HepG2 (cell line): ENCODE results near the gene CRISPLD2. TPM values are rescaled to one million over a fixed set of nuclear protein-coding genes. Genes with fewer than 3 reads are reported as not detected.

Source experiments
- ATAC-seq: fragments of 200-7000 bp; cut with Tn5 transposase; 3 replicates; pipeline ENCODE4 v1.9.1; 2020; ENCODE audit warnings: mild to moderate bottlenecking, moderate library complexity
- BruUV-seq: library from RNA; stranded (reverse); fragments of 400-500 nt; replicated peaks from 2 replicates; lab custom pipeline; 2021; lab: Mats Ljungman, UMichigan
- CTCF ChIA-PET: fragments of 300-600 bp; formaldehyde crosslinking; extraction: SDS; loops from one replicate; lab custom pipeline; 2021; ENCODE audit warnings: low total read pairs, inconsistent platforms, low intra/inter-chr PET ratio; lab: Yijun Ruan, JAX
- POLR2A ChIA-PET: fragments of 350-600 bp; sonication (Branson Sonifier 250); formaldehyde crosslinking; loops from one replicate; lab custom pipeline; 2020; ENCODE audit warnings: antibody characterized with exemption, inconsistent platforms; lab: Yijun Ruan, JAX
- DNase-seq: peaks from one replicate; pipeline ENCODE4 v3.0.0-alpha.2; 2015; ENCODE audit warnings: low spot score
- FAIRE-seq: peaks from 3 replicates; lab custom pipeline; 2011; peaks lifted over from hg19 to GRCh38; lab: Jason Lieb, UNC
- H2AFZ ChIP-seq: one replicate; pipeline ENCODE4 v1.6.1; 2011; ENCODE audit warnings: low read length, inconsistent platforms
- H3K27ac ChIP-seq: fragments of 300-600 bp; 3 replicates; pipeline ENCODE4 v1.8.0; 2011; ENCODE audit warnings: mixed run types, mild to moderate bottlenecking, mixed read lengths, low read length, inconsistent platforms; ENCODE audit not compliant: insufficient read depth; ENCODE audit errors: extremely low read length
- H3K27me3 ChIP-seq, 2 experiments: fragments of 200-600 bp in 1 of 2; 2 replicates in 1 of 2; 3 replicates in 1 of 2; pipeline versions ENCODE4 v1.6.0 to v1.8.0; 2011; ENCODE audit warnings: low read length in 2 of 2, mild to moderate bottlenecking in 2 of 2, moderate library complexity in 2 of 2, inconsistent platforms in 1 of 2; ENCODE audit not compliant: insufficient read depth in 2 of 2, control insufficient read depth in 1 of 2
- H3K36me3 ChIP-seq, 2 experiments: fragments of 200-600 bp in 1 of 2; replicated peaks in 1 of 2; 2 replicates in 1 of 2; 3 replicates in 1 of 2; pipeline versions ENCODE4 v1.5.1 to v1.8.0; 2011; ENCODE audit warnings: low read length in 2 of 2, inconsistent platforms in 1 of 2; ENCODE audit not compliant: insufficient read depth in 2 of 2, control insufficient read depth in 1 of 2
- H3K4me1 ChIP-seq: 2 replicates; pipeline ENCODE4 v1.5.1; 2012; ENCODE audit warnings: low read length, inconsistent platforms; ENCODE audit not compliant: insufficient read depth
- H3K4me2 ChIP-seq: 2 replicates; pipeline ENCODE4 v1.6.0; 2011; ENCODE audit warnings: low read depth, low read length, inconsistent platforms
- H3K4me3 ChIP-seq, 3 experiments: fragments of 200-600 bp in 1 of 3; sonication (generic), shearing (Covaris generic) in 1 of 3; replicated peaks in 1 of 3; 2 replicates each; pipeline ENCODE4 v1.5.1; 2011 to 2016; ENCODE audit warnings: low read length in 3 of 3, inconsistent platforms in 2 of 3, low read depth in 2 of 3, mild to moderate bottlenecking in 2 of 3, control low read depth in 1 of 3, mixed read lengths in 1 of 3; ENCODE audit not compliant: insufficient read depth in 1 of 3
- H3K79me2 ChIP-seq: one replicate; pipeline ENCODE4 v1.6.1; 2011; ENCODE audit warnings: low read length, inconsistent platforms; ENCODE audit not compliant: insufficient read depth
- H3K9ac ChIP-seq: 2 replicates; pipeline ENCODE4 v1.6.0; 2011; ENCODE audit warnings: mild to moderate bottlenecking, low read depth, low read length, inconsistent platforms; ENCODE audit not compliant: insufficient read depth
- H3K9me3 ChIP-seq: 2 replicates; pipeline ENCODE4 v1.5.1; 2012; ENCODE audit warnings: mild to moderate bottlenecking, low read length
- H4K20me1 ChIP-seq: 2 replicates; pipeline ENCODE4 v1.6.0; 2011; ENCODE audit warnings: inconsistent platforms, mild to moderate bottlenecking, low read length, moderate library complexity; ENCODE audit not compliant: insufficient read depth
- CREM ChIP-seq, 2 experiments: sonication (generic) in 1 of 2; formaldehyde crosslinking in 1 of 2; IDR thresholded peaks; 2 replicates each; pipeline versions ENCODE4 v1.4.0 to v1.6.1; 2016 to 2020; ENCODE audit warnings: antibody characterized with exemption in 1 of 2, mild to moderate bottlenecking in 1 of 2, missing genetic modification reagents in 1 of 2
- DR1 ChIP-seq: sonication (generic); formaldehyde crosslinking; IDR thresholded peaks from 2 replicates; pipeline ENCODE4 v1.8.0; 2021; ENCODE audit warnings: mild to moderate bottlenecking, missing genetic modification reagents, inconsistent platforms
- HOXA3 ChIP-seq: sonication (generic); formaldehyde crosslinking; IDR thresholded peaks from 2 replicates; pipeline ENCODE4 v1.5.0; 2020; ENCODE audit warnings: missing genetic modification reagents
- KDM3A ChIP-seq: IDR thresholded peaks from 2 replicates; pipeline ENCODE4 v1.6.1; 2018; ENCODE audit warnings: low read depth, missing compliant biosample characterization
- KDM4B ChIP-seq: sonication (generic); formaldehyde crosslinking; IDR thresholded peaks from 2 replicates; pipeline ENCODE4 v1.4.0; 2020; ENCODE audit warnings: missing genetic modification reagents
- MLLT10 ChIP-seq: sonication (generic); formaldehyde crosslinking; IDR thresholded peaks from 2 replicates; pipeline ENCODE4 v1.4.0; 2020; ENCODE audit warnings: missing genetic modification reagents
- SIN3B ChIP-seq: fragments of 150-350 bp; IDR thresholded peaks from 2 replicates; pipeline ENCODE4 v1.6.1; 2014; ENCODE audit warnings: low read length
- SRSF1 ChIP-seq: fragments of 200-400 bp; formaldehyde crosslinking; optimal IDR thresholded peaks from 2 replicates; pipeline ENCODE3; 2017; ENCODE audit warnings: mild to moderate bottlenecking, low read depth, low read length, moderate library complexity
- ZNF629 ChIP-seq: sonication (generic); formaldehyde crosslinking; conservative IDR thresholded peaks from 2 replicates; pipeline ENCODE4 v1.5.0; 2020; ENCODE audit warnings: missing genetic modification reagents
- WGBS: methylation state at CpG from one replicate; pipeline ENCODE4 v1.1.6; 2017; ENCODE audit warnings: low lambda C conversion rate; 5-methylcytosine and 5-hydroxymethylcytosine counted together
- in situ Hi-C: cut with HindIII; loops from 2 replicates; pipeline ENCODE4 v1.10.0; 2017; ENCODE audit warnings: low pct_unique_long_range_greater_than_20kb; ENCODE audit not compliant: extremely low pct_ligation_motif_present
- intact Hi-C: fragments of 100-400 bp; cut with micrococcal nuclease; formaldehyde crosslinking; loops from one replicate; pipeline ENCODE4 v1.10.0; 2022; ENCODE audit not compliant: unreplicated experiment
- polyA plus RNA-seq, 8 experiments: library from polyadenylated mRNA; depleted of rRNA in 3 of 8; stranded (reverse) in 7 of 8; unstranded in 1 of 8; fragments of >200 nt; fragmentation: Illumina TruSeq in 4 of 8; extraction: Trizol in 4 of 8; gene quantifications; 2 replicates each; pipeline versions ENCODE4 v1.2.1 to v1.2.3, GENCODE V29; 2011 to 2016; ENCODE audit warnings: low read depth in 4 of 8, missing spikeins in 1 of 8, mixed read lengths in 1 of 8; ENCODE audit not compliant: insufficient read depth in 1 of 8
- total RNA-seq, 5 experiments: library from RNA; depleted of rRNA; stranded (reverse); fragments of >200 nt; fragmentation: Illumina TruSeq; extraction: Trizol; gene quantifications; 2 replicates each; pipeline ENCODE4 v1.2.3, GENCODE V29; 2016; ENCODE audit warnings: low read depth in 1 of 5
- TF ChIP-seq, protein P1 (sequence below): sonication (generic); formaldehyde crosslinking; IDR thresholded peaks from one replicate; pipeline ENCODE4 v1.5.1; 2020; ENCODE audit warnings: mild to moderate bottlenecking, missing genetic modification reagents; ENCODE audit errors: not compliant biosample characterization
- TF ChIP-seq, protein P2 (sequence below): sonication (generic); formaldehyde crosslinking; IDR thresholded peaks from 2 replicates; pipeline ENCODE4 v1.4.0; 2020; ENCODE audit warnings: mild to moderate bottlenecking, missing genetic modification reagents
- TF ChIP-seq, protein P3 (sequence below): sonication (generic); formaldehyde crosslinking; IDR thresholded peaks from 2 replicates; pipeline ENCODE4 v1.5.0; 2020; ENCODE audit warnings: mild to moderate bottlenecking, missing genetic modification reagents

CRISPLD2 gene
- total and polyA plus RNA-seq, 2 of the 13 experiments (the other 11 are each of a cell fraction or from before 2014, with no cell fraction given): 0.04 to 0.31 TPM

DNA sequence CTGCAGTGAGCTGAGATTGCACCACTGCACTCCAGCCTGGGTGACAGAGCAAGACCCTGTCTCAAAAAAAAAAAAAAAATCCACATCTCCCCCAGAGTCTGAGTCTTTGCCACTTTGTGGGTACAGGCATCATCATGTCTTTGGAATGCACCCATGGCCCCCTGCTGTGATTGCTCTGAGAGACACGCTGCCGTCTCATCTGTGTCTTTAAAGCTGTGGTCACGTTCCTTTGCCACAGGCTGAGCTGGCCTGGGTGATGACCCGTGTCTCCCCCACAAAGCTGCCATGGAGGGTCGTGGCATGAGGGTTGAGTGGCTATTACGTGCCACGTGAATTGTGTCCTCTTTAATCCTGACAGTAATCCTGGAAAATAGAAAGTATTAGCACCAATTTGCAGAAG, 20.2 kb downstream of the CRISPLD2 start:
- WGBS: 5% methylated on average over 7 of the region's 7 CpGs
- Histone ChIP-seq H3K4me1 (no peaks in the 10 kb centered on the region), H3K9me3 (no peaks in the 10 kb centered on the region), H3K9ac (no peak overlapping the region), H3K27me3 (peaks cover 21 to 81% of the 10 kb centered on the region in 2 experiments), H3K36me3 (no peaks in the 10 kb centered on the region), H3K27ac (no peak overlapping the region), H4K20me1 (no peaks in the 10 kb centered on the region), H3K79me2 (no peaks in the 10 kb centered on the region), H3K4me2 (no peak overlapping the region), H3K4me3 (no peak overlapping the region), H2AFZ (no peak overlapping the region)
- ChIA-PET POLR2A (no interaction called here), CTCF (no interaction called here)
- no TSS peak for BruUV-seq
- ATAC-seq: no peak
- FAIRE-seq: no peak
- no peak for DNase-seq
- in situ Hi-C loops (no loop called here), intact Hi-C loops (loop anchor here (5.0 kb wide), 1 partner anchor 907 kb away; no protein-coding TSS in a partner anchor)
- TF ChIP-seq CREM (IDR thresholded peaks at IDR 0.05) (no peak), CREM (CRISPR knock-in tag; IDR thresholded peaks at IDR 0.05) (no peak), HOXA3 (CRISPR knock-in tag) (no peak), MLLT10 (CRISPR knock-in tag) (no peak), KDM4B (no peak), SRSF1 (no peak), DR1 (CRISPR knock-in tag) (no peak), SIN3B (no peak), KDM3A (no peak), ZNF629 (CRISPR knock-in tag) (no peak)
- TF ChIP-seq, protein P1, sequence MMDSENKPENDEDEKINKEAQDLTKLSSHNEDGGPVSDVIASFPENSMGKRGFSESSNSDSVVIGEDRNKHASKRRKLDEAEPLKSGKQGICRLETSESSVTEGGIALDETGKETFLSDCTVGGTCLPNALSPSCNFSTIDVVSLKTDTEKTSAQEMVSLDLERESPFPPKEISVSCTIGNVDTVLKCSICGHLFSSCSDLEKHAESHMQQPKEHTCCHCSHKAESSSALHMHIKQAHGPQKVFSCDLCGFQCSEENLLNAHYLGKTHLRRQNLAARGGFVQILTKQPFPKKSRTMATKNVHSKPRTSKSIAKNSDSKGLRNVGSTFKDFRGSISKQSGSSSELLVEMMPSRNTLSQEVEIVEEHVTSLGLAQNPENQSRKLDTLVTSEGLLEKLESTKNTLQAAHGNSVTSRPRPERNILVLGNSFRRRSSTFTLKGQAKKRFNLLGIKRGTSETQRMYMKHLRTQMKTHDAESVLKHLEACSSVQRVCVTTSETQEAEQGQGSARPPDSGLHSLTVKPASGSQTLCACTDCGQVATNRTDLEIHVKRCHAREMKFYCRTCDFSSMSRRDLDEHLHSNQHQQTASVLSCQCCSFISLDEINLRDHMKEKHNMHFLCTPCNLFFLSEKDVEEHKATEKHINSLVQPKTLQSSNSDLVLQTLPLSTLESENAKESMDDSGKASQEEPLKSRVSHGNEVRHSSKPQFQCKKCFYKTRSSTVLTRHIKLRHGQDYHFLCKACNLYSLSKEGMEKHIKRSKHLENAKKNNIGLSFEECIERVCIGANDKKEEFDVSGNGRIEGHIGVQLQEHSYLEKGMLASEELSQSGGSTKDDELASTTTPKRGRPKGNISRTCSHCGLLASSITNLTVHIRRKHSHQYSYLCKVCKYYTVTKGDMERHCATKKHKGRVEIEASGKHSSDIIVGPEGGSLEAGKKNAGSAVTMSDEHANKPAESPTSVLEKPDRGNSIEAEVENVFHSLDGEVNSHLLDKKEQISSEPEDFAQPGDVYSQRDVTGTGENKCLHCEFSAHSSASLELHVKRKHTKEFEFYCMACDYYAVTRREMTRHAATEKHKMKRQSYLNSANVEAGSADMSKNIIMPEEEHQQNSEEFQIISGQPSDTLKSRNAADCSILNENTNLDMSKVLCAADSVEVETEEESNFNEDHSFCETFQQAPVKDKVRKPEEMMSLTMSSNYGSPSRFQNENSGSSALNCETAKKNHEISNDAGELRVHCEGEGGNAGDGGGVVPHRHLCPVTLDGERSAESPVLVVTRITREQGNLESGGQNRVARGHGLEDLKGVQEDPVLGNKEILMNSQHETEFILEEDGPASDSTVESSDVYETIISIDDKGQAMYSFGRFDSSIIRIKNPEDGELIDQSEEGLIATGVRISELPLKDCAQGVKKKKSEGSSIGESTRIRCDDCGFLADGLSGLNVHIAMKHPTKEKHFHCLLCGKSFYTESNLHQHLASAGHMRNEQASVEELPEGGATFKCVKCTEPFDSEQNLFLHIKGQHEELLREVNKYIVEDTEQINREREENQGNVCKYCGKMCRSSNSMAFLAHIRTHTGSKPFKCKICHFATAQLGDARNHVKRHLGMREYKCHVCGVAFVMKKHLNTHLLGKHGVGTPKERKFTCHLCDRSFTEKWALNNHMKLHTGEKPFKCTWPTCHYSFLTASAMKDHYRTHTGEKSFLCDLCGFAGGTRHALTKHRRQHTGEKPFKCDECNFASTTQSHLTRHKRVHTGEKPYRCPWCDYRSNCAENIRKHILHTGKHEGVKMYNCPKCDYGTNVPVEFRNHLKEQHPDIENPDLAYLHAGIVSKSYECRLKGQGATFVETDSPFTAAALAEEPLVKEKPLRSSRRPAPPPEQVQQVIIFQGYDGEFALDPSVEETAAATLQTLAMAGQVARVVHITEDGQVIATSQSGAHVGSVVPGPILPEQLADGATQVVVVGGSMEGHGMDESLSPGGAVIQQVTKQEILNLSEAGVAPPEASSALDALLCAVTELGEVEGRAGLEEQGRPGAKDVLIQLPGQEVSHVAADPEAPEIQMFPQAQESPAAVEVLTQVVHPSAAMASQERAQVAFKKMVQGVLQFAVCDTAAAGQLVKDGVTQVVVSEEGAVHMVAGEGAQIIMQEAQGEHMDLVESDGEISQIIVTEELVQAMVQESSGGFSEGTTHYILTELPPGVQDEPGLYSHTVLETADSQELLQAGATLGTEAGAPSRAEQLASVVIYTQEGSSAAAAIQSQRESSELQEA: no peak
- TF ChIP-seq, protein P2, sequence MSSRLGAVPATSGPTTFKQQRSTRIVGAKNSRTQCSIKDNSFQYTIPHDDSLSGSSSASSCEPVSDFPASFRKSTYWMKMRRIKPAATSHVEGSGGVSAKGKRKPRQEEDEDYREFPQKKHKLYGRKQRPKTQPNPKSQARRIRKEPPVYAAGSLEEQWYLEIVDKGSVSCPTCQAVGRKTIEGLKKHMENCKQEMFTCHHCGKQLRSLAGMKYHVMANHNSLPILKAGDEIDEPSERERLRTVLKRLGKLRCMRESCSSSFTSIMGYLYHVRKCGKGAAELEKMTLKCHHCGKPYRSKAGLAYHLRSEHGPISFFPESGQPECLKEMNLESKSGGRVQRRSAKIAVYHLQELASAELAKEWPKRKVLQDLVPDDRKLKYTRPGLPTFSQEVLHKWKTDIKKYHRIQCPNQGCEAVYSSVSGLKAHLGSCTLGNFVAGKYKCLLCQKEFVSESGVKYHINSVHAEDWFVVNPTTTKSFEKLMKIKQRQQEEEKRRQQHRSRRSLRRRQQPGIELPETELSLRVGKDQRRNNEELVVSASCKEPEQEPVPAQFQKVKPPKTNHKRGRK (CRISPR knock-in tag): no peak
- TF ChIP-seq, protein P3, sequence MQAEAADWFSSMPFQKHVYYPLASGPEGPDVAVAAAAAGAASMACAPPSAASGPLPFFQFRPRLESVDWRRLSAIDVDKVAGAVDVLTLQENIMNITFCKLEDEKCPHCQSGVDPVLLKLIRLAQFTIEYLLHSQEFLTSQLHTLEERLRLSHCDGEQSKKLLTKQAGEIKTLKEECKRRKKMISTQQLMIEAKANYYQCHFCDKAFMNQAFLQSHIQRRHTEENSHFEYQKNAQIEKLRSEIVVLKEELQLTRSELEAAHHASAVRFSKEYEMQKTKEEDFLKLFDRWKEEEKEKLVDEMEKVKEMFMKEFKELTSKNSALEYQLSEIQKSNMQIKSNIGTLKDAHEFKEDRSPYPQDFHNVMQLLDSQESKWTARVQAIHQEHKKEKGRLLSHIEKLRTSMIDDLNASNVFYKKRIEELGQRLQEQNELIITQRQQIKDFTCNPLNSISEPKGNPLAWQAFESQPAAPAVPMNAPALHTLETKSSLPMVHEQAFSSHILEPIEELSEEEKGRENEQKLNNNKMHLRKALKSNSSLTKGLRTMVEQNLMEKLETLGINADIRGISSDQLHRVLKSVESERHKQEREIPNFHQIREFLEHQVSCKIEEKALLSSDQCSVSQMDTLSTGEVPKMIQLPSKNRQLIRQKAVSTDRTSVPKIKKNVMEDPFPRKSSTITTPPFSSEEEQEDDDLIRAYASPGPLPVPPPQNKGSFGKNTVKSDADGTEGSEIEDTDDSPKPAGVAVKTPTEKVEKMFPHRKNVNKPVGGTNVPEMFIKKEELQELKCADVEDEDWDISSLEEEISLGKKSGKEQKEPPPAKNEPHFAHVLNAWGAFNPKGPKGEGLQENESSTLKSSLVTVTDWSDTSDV (CRISPR knock-in tag): no peak
